ENCODE measurements around the gene STARD13. TPM values are rescaled to one million over a fixed set of nuclear protein-coding genes. Genes with fewer than 3 reads are reported as not detected.

Gene STARD13
- polyA plus RNA-seq, 1 donor (not counting 4 experiments of a cell fraction or from before 2014, with no cell fraction given): 11.9 TPM

- Histone ChIP-seq H3K4me3 (ENCODE audit: control insufficient read depth in 2 of 3, extremely low read depth in 1 of 3, insufficient read depth in 2 of 3, low read depth in 1 of 3, low read length in 3 of 3) (no peak overlapping the region), H4K20me1 (ENCODE audit: control insufficient read depth, extremely low read depth, insufficient read depth, low read length) (no peaks in the 10 kb centered on the region), H3K9me1 (ENCODE audit: control insufficient read depth, extremely low read depth, insufficient read depth, low read length) (no peaks in the 10 kb centered on the region), H3K36me3 (ENCODE audit: control insufficient read depth in 2 of 2, extremely low read depth in 1 of 2, insufficient read depth in 2 of 2, low read length in 2 of 2) (peaks cover 15 to 17% of the 10 kb centered on the region in 2 experiments), H3K27me3 (ENCODE audit: control insufficient read depth, extremely low read depth, insufficient read depth, low read length) (no peaks in the 10 kb centered on the region), H3K79me2 (ENCODE audit: control insufficient read depth, insufficient read depth, low read length) (no peaks in the 10 kb centered on the region), H3K4me2 (ENCODE audit: control insufficient read depth, extremely low read depth, insufficient read depth, low read depth, low read length) (no peak overlapping the region), H3K27ac (ENCODE audit: control insufficient read depth, insufficient read depth, low read length) (no peak overlapping the region), H3K9me3 (ENCODE audit: control insufficient read depth, low read depth, low read length) (no peaks in the 10 kb centered on the region), H2AFZ (ENCODE audit: control insufficient read depth, low read length) (no peak overlapping the region), H3K9ac (ENCODE audit: control insufficient read depth, extremely low read depth, insufficient read depth, low read length) (no peak overlapping the region), H3K4me1 (ENCODE audit: control insufficient read depth, extremely low read depth, insufficient read depth, low read length) (no peaks in the 10 kb centered on the region)
- FAIRE-seq (no peak), DNase-seq (ENCODE audit: low read depth, low spot score) (no peak)
- dilution Hi-C loops (cut with MboI; ENCODE audit: extremely low pct_ligation_motif_present, low sequenced_read_pairs): no loop called here
- TF ChIP-seq EZH2 (IDR thresholded peaks at IDR 0.05; ENCODE audit: low read length) (no peak), CTCF (optimal IDR thresholded peaks at IDR 0.05 in 1 of 3, IDR thresholded peaks at IDR 0.05 in 1 of 3, conservative IDR thresholded peaks at IDR 0.05 in 1 of 3; ENCODE audit: extremely low read depth in 1 of 3, insufficient read depth in 2 of 3, low read length in 3 of 3) (no peak)
Measured at GRCh38 chr13:33103457-33103856, 182.1 kb downstream of the STARD13 start.

GRCh38 chr13:33101835-33102234 is 183.7 kb downstream of the STARD13 start:
- dilution Hi-C loops (cut with MboI; ENCODE audit: extremely low pct_ligation_motif_present, low sequenced_read_pairs): no loop called here
- H3K9me3 ChIP-seq (ENCODE audit: control insufficient read depth, low read depth, low read length): no peaks in the 10 kb centered on the region
- no peak overlapping the region for H2AFZ ChIP-seq (ENCODE audit: control insufficient read depth, low read length)
- H3K4me3 ChIP-seq (ENCODE audit: control insufficient read depth in 2 of 3, extremely low read depth in 1 of 3, insufficient read depth in 2 of 3, low read depth in 1 of 3, low read length in 3 of 3): no peak overlapping the region
- H3K27me3 ChIP-seq (ENCODE audit: control insufficient read depth, extremely low read depth, insufficient read depth, low read length): no peaks in the 10 kb centered on the region
- no peaks in the 10 kb centered on the region for H4K20me1 ChIP-seq (ENCODE audit: control insufficient read depth, extremely low read depth, insufficient read depth, low read length)
- TF ChIP-seq CTCF (optimal IDR thresholded peaks at IDR 0.05 in 1 of 3, IDR thresholded peaks at IDR 0.05 in 1 of 3, conservative IDR thresholded peaks at IDR 0.05 in 1 of 3; ENCODE audit: extremely low read depth in 1 of 3, insufficient read depth in 2 of 3, low read length in 3 of 3) (no peak), EZH2 (IDR thresholded peaks at IDR 0.05; ENCODE audit: low read length) (no peak)
- no peaks in the 10 kb centered on the region for H3K4me1 ChIP-seq (ENCODE audit: control insufficient read depth, extremely low read depth, insufficient read depth, low read length)
- H3K9ac ChIP-seq (ENCODE audit: control insufficient read depth, extremely low read depth, insufficient read depth, low read length): no peak overlapping the region
- DNase-seq (ENCODE audit: low read depth, low spot score) (no peak), FAIRE-seq (no peak)
- H3K27ac ChIP-seq (ENCODE audit: control insufficient read depth, insufficient read depth, low read length): no peak overlapping the region
- H3K36me3 ChIP-seq (ENCODE audit: control insufficient read depth in 2 of 2, extremely low read depth in 1 of 2, insufficient read depth in 2 of 2, low read length in 2 of 2): peaks cover 7 to 10% of the 10 kb centered on the region in 2 experiments
- H3K4me2 ChIP-seq (ENCODE audit: control insufficient read depth, extremely low read depth, insufficient read depth, low read depth, low read length): no peak overlapping the region
- no peaks in the 10 kb centered on the region for H3K79me2 ChIP-seq (ENCODE audit: control insufficient read depth, insufficient read depth, low read length)
- no peaks in the 10 kb centered on the region for H3K9me1 ChIP-seq (ENCODE audit: control insufficient read depth, extremely low read depth, insufficient read depth, low read length)
